ENCODE results near the gene C4orf50. TPM values are rescaled to one million over a fixed set of nuclear protein-coding genes. Genes with fewer than 3 reads are reported as not detected.
A peak's percentile ranks its signal among the peaks of the same experiment; 100 is the strongest.

The C4orf50 gene
- total and polyA plus RNA-seq, 2 donors = 0.14 to 0.66 TPM

GRCh38 chr4:5921101-5921980 lies 96.9 kb downstream of the C4orf50 start:
- no peak for DNase-seq (ENCODE audit: low read depth in 6 of 9, low spot score in 9 of 9)
- no peak overlapping the region for H3K4me3 ChIP-seq (ENCODE audit: low read length in 2 of 2)
- no peaks in the 10 kb centered on the region for H3K9me3 ChIP-seq (ENCODE audit: control insufficient read depth in 2 of 2, insufficient read depth in 1 of 2, low read length in 1 of 2)
- no peaks in the 10 kb centered on the region for H3K4me1 ChIP-seq (ENCODE audit: control insufficient read depth in 2 of 2, insufficient read depth in 2 of 2, low read length in 2 of 2)
- H3K27me3 ChIP-seq (ENCODE audit: control insufficient read depth in 2 of 2, insufficient read depth in 1 of 2, low read length in 1 of 2) = no peaks in the 10 kb centered on the region
- H3K36me3 ChIP-seq (ENCODE audit: control insufficient read depth in 2 of 2, insufficient read depth in 2 of 2, low read length in 1 of 2) = no peaks in the 10 kb centered on the region
- no peak overlapping the region for H3K27ac ChIP-seq (ENCODE audit: low read depth in 1 of 2, low read length in 1 of 2)
- 52% methylated on average over 16 of the region's 16 CpGs for WGBS

- Histone ChIP-seq H3K27me3 (ENCODE audit: control insufficient read depth in 2 of 2, insufficient read depth in 1 of 2, low read length in 1 of 2) (no peaks in the 10 kb centered on the region), H3K27ac (ENCODE audit: low read depth in 1 of 2, low read length in 1 of 2) (no peak overlapping the region), H3K36me3 (ENCODE audit: control insufficient read depth in 2 of 2, insufficient read depth in 2 of 2, low read length in 1 of 2) (no peaks in the 10 kb centered on the region), H3K9me3 (ENCODE audit: control insufficient read depth in 2 of 2, insufficient read depth in 1 of 2, low read length in 1 of 2) (no peaks in the 10 kb centered on the region), H3K4me1 (ENCODE audit: control insufficient read depth in 2 of 2, insufficient read depth in 2 of 2, low read length in 2 of 2) (no peaks in the 10 kb centered on the region), H3K4me3 (ENCODE audit: low read length in 2 of 2) (no peak overlapping the region)
- WGBS = 93% methylated on average over 7 of the region's 7 CpGs
- DNase-seq (ENCODE audit: low read depth in 6 of 9, low spot score in 9 of 9) = no peak
Observed at GRCh38 chr4:5919571-5919970, 98.7 kb downstream of the C4orf50 start.

- no peaks in the 10 kb centered on the region for H3K27me3 ChIP-seq (ENCODE audit: control insufficient read depth in 2 of 2, insufficient read depth in 1 of 2, low read length in 1 of 2)
- H3K4me3 ChIP-seq (ENCODE audit: low read length in 2 of 2) = no peak overlapping the region
- H3K9me3 ChIP-seq (ENCODE audit: control insufficient read depth in 2 of 2, insufficient read depth in 1 of 2, low read length in 1 of 2) = no peaks in the 10 kb centered on the region
- 88% methylated on average over 8 of the region's 8 CpGs for WGBS
- no peaks in the 10 kb centered on the region for H3K36me3 ChIP-seq (ENCODE audit: control insufficient read depth in 2 of 2, insufficient read depth in 2 of 2, low read length in 1 of 2)
- H3K27ac ChIP-seq (ENCODE audit: low read depth in 1 of 2, low read length in 1 of 2) = no peak overlapping the region
- no peak for DNase-seq (ENCODE audit: low read depth in 6 of 9, low spot score in 9 of 9)
- no peaks in the 10 kb centered on the region for H3K4me1 ChIP-seq (ENCODE audit: control insufficient read depth in 2 of 2, insufficient read depth in 2 of 2, low read length in 2 of 2)
Observed at GRCh38 chr4:5919044-5919443, 99.2 kb downstream of the C4orf50 start.

- H3K9me3 ChIP-seq (ENCODE audit: control insufficient read depth in 2 of 2, insufficient read depth in 1 of 2, low read length in 1 of 2) = no peaks in the 10 kb centered on the region
- H3K4me1 ChIP-seq (ENCODE audit: control insufficient read depth in 2 of 2, insufficient read depth in 2 of 2, low read length in 2 of 2) = no peaks in the 10 kb centered on the region
- no peak overlapping the region for H3K27ac ChIP-seq (ENCODE audit: low read depth in 1 of 2, low read length in 1 of 2)
- WGBS = 61% methylated on average over 8 of the region's 8 CpGs
- DNase-seq (ENCODE audit: low read depth in 6 of 9, low spot score in 9 of 9) = no peak
- no peaks in the 10 kb centered on the region for H3K36me3 ChIP-seq (ENCODE audit: control insufficient read depth in 2 of 2, insufficient read depth in 2 of 2, low read length in 1 of 2)
- no peak overlapping the region for H3K4me3 ChIP-seq (ENCODE audit: low read length in 2 of 2)
- no peaks in the 10 kb centered on the region for H3K27me3 ChIP-seq (ENCODE audit: control insufficient read depth in 2 of 2, insufficient read depth in 1 of 2, low read length in 1 of 2)
Observed at GRCh38 chr4:5918331-5918985, 99.8 kb downstream of the C4orf50 start.

- Histone ChIP-seq H3K4me1 (ENCODE audit: control insufficient read depth in 2 of 2, insufficient read depth in 2 of 2, low read length in 2 of 2) (no peaks in the 10 kb centered on the region), H3K36me3 (ENCODE audit: control insufficient read depth in 2 of 2, insufficient read depth in 2 of 2, low read length in 1 of 2) (no peaks in the 10 kb centered on the region), H3K9me3 (ENCODE audit: control insufficient read depth in 2 of 2, insufficient read depth in 1 of 2, low read length in 1 of 2) (no peaks in the 10 kb centered on the region), H3K27ac (ENCODE audit: low read depth in 1 of 2, low read length in 1 of 2) (no peak overlapping the region), H3K4me3 (ENCODE audit: low read length in 2 of 2) (no peak overlapping the region), H3K27me3 (ENCODE audit: control insufficient read depth in 2 of 2, insufficient read depth in 1 of 2, low read length in 1 of 2) (no peaks in the 10 kb centered on the region)
- DNase-seq (ENCODE audit: low read depth in 6 of 9, low spot score in 9 of 9) = no peak
- 75% methylated on average over 11 of the region's 11 CpGs for WGBS
Observed at GRCh38 chr4:5917672-5918071, 100.6 kb downstream of the C4orf50 start.

GRCh38 chr4:5916229-5916628 lies 102.0 kb downstream of the C4orf50 start:
- 85% methylated on average over 3 of the region's 3 CpGs for WGBS
- Histone ChIP-seq H3K9me3 (ENCODE audit: control insufficient read depth in 2 of 2, insufficient read depth in 1 of 2, low read length in 1 of 2) (no peaks in the 10 kb centered on the region), H3K36me3 (ENCODE audit: control insufficient read depth in 2 of 2, insufficient read depth in 2 of 2, low read length in 1 of 2) (no peaks in the 10 kb centered on the region), H3K4me1 (ENCODE audit: control insufficient read depth in 2 of 2, insufficient read depth in 2 of 2, low read length in 2 of 2) (no peaks in the 10 kb centered on the region), H3K27ac (ENCODE audit: low read depth in 1 of 2, low read length in 1 of 2) (no peak overlapping the region), H3K4me3 (ENCODE audit: low read length in 2 of 2) (no peak overlapping the region), H3K27me3 (ENCODE audit: control insufficient read depth in 2 of 2, insufficient read depth in 1 of 2, low read length in 1 of 2) (no peaks in the 10 kb centered on the region)
- no peak for DNase-seq (ENCODE audit: low read depth in 6 of 9, low spot score in 9 of 9)

GRCh38 chr4:5913454-5913853 lies 104.8 kb downstream of the C4orf50 start:
- WGBS = 87% methylated on average over 7 of the region's 7 CpGs
- Histone ChIP-seq H3K9me3 (ENCODE audit: control insufficient read depth in 2 of 2, insufficient read depth in 1 of 2, low read length in 1 of 2) (no peaks in the 10 kb centered on the region), H3K4me1 (ENCODE audit: control insufficient read depth in 2 of 2, insufficient read depth in 2 of 2, low read length in 2 of 2) (no peaks in the 10 kb centered on the region), H3K27me3 (ENCODE audit: control insufficient read depth in 2 of 2, insufficient read depth in 1 of 2, low read length in 1 of 2) (no peaks in the 10 kb centered on the region), H3K27ac (ENCODE audit: low read depth in 1 of 2, low read length in 1 of 2) (no peak overlapping the region), H3K4me3 (ENCODE audit: low read length in 2 of 2) (no peak overlapping the region), H3K36me3 (ENCODE audit: control insufficient read depth in 2 of 2, insufficient read depth in 2 of 2, low read length in 1 of 2) (no peaks in the 10 kb centered on the region)
- no peak for DNase-seq (ENCODE audit: low read depth in 6 of 9, low spot score in 9 of 9)

GRCh38 chr4:5912614-5913019 lies 105.6 kb downstream of the C4orf50 start:
- no peak overlapping the region for H3K4me3 ChIP-seq (ENCODE audit: low read length in 2 of 2)
- peak in 1 of 9 donors; percentile 24 for DNase-seq (ENCODE audit: low read depth in 6 of 9, low spot score in 9 of 9)
- H3K27me3 ChIP-seq (ENCODE audit: control insufficient read depth in 2 of 2, insufficient read depth in 1 of 2, low read length in 1 of 2) = no peaks in the 10 kb centered on the region
- H3K27ac ChIP-seq (ENCODE audit: low read depth in 1 of 2, low read length in 1 of 2) = no peak overlapping the region
- no peaks in the 10 kb centered on the region for H3K4me1 ChIP-seq (ENCODE audit: control insufficient read depth in 2 of 2, insufficient read depth in 2 of 2, low read length in 2 of 2)
- no peaks in the 10 kb centered on the region for H3K9me3 ChIP-seq (ENCODE audit: control insufficient read depth in 2 of 2, insufficient read depth in 1 of 2, low read length in 1 of 2)
- 88% methylated on average over 1 of the region's 1 CpG for WGBS
- no peaks in the 10 kb centered on the region for H3K36me3 ChIP-seq (ENCODE audit: control insufficient read depth in 2 of 2, insufficient read depth in 2 of 2, low read length in 1 of 2)

GRCh38 chr4:5908876-5909427 lies 109.3 kb downstream of the C4orf50 start:
- Histone ChIP-seq H3K27ac (ENCODE audit: low read depth in 1 of 2, low read length in 1 of 2) (no peak overlapping the region), H3K9me3 (ENCODE audit: control insufficient read depth in 2 of 2, insufficient read depth in 1 of 2, low read length in 1 of 2) (no peaks in the 10 kb centered on the region), H3K4me1 (ENCODE audit: control insufficient read depth in 2 of 2, insufficient read depth in 2 of 2, low read length in 2 of 2) (no peaks in the 10 kb centered on the region), H3K36me3 (ENCODE audit: control insufficient read depth in 2 of 2, insufficient read depth in 2 of 2, low read length in 1 of 2) (no peaks in the 10 kb centered on the region), H3K4me3 (ENCODE audit: low read length in 2 of 2) (no peak overlapping the region), H3K27me3 (ENCODE audit: control insufficient read depth in 2 of 2, insufficient read depth in 1 of 2, low read length in 1 of 2) (peaks cover 0 to 2% of the 10 kb centered on the region in 2 donors)
- 38% methylated on average over 3 of the region's 3 CpGs for WGBS
- DNase-seq (ENCODE audit: low read depth in 6 of 9, low spot score in 9 of 9) = no peak
